ENCODE data around the gene TWF2.
A peak's percentile ranks its signal among the peaks of the same experiment; 100 is the strongest.

Gene TWF2

GRCh38 chr3:52198643-52199608 lies 40.0 kb downstream of the TWF2 start:
- no peak for DNase-seq

GRCh38 chr3:52197842-52198625 lies 40.9 kb downstream of the TWF2 start, which contains the start of gene ALAS1:
Gene ALAS1, plus strand, starts transcription at chr3:52198160. Its CDS starts 1,082 bp downstream, at chr3:52199242.
- peak; percentile 98 for DNase-seq

- DNase-seq, result no peak
These were observed 41.5 kb downstream of the TWF2 start for GRCh38 chr3:52197499-52197841.

- no peak for DNase-seq
These were observed 42.0 kb downstream of the TWF2 start for GRCh38 chr3:52196977-52197376.

- DNase-seq, result no peak
These were observed 43.1 kb downstream of the TWF2 start for GRCh38 chr3:52195823-52196331.

GRCh38 chr3:52195291-52195597 lies 43.7 kb downstream of the TWF2 start:
- no peak for DNase-seq

- DNase-seq, result no peak
These were observed 44.3 kb downstream of the TWF2 start for GRCh38 chr3:52194485-52195290.

GRCh38 chr3:52193065-52193464 lies 45.9 kb downstream of the TWF2 start:
- no peak for DNase-seq

- no peak for DNase-seq
These were observed 47.3 kb downstream of the TWF2 start for GRCh38 chr3:52191663-52192062.

GRCh38 chr3:52190294-52191074 lies 48.5 kb downstream of the TWF2 start:
- no peak for DNase-seq

- DNase-seq, result no peak
These were observed 50.4 kb downstream of the TWF2 start for GRCh38 chr3:52188556-52188955.

GRCh38 chr3:52186729-52187128 lies 52.2 kb downstream of the TWF2 start:
- DNase-seq, result no peak

- no peak for DNase-seq
These were observed 53.1 kb downstream of the TWF2 start for GRCh38 chr3:52185837-52186236.

GRCh38 chr3:52185311-52185710 lies 53.6 kb downstream of the TWF2 start:
- no peak for DNase-seq

- DNase-seq, result no peak
These were observed 54.3 kb downstream of the TWF2 start for GRCh38 chr3:52184690-52185089.

GRCh38 chr3:52183786-52184445 lies 55.0 kb downstream of the TWF2 start:
- no peak for DNase-seq

- no peak for DNase-seq
These were observed 56.3 kb downstream of the TWF2 start for GRCh38 chr3:52182691-52183090.

- no peak for DNase-seq
These were observed 56.8 kb downstream of the TWF2 start for GRCh38 chr3:52182196-52182595.

GRCh38 chr3:52181543-52181942 lies 57.4 kb downstream of the TWF2 start:
- no peak for DNase-seq

Measured in activated CD4-positive, CD25-positive, alpha-beta regulatory T cell treated with anti-CD3 and anti-CD28 coated beads, Interleukin-2, amount 50 U/mL, for 72 hours (primary cell).